PC-9 (cell line): ENCODE data around the gene QRFP.

Experiments used
- CTCF ChIP-seq: fragments of 200-600 bp; sonication (generic); conservative IDR thresholded peaks from 2 replicates; pipeline ENCODE4 v1.6.1; 2017; ENCODE audit warnings: mixed run types, antibody characterized with exemption, mild to moderate bottlenecking, moderate library complexity
- EZH2 ChIP-seq: fragments of 200-600 bp; sonication (generic); IDR thresholded peaks from 2 replicates; pipeline ENCODE4 v1.8.0; 2017; ENCODE audit warnings: antibody characterized with exemption, low read depth

GRCh38 chr9:130898552-130898852 lies 1.9 kb upstream of the QRFP start:
- TF ChIP-seq CTCF: no peak
- TF ChIP-seq EZH2: no peak
